HG02642 (cell line): ENCODE measurements around the gene PET100.

Source experiments
- ATAC-seq: cut with Tn5 transposase; IDR thresholded peaks from one replicate; pipeline ENCODE4 v1.9.1; 2021; ENCODE audit warnings: mild to moderate bottlenecking; ENCODE audit not compliant: unreplicated experiment, poor library complexity

Gene PET100

DNA sequence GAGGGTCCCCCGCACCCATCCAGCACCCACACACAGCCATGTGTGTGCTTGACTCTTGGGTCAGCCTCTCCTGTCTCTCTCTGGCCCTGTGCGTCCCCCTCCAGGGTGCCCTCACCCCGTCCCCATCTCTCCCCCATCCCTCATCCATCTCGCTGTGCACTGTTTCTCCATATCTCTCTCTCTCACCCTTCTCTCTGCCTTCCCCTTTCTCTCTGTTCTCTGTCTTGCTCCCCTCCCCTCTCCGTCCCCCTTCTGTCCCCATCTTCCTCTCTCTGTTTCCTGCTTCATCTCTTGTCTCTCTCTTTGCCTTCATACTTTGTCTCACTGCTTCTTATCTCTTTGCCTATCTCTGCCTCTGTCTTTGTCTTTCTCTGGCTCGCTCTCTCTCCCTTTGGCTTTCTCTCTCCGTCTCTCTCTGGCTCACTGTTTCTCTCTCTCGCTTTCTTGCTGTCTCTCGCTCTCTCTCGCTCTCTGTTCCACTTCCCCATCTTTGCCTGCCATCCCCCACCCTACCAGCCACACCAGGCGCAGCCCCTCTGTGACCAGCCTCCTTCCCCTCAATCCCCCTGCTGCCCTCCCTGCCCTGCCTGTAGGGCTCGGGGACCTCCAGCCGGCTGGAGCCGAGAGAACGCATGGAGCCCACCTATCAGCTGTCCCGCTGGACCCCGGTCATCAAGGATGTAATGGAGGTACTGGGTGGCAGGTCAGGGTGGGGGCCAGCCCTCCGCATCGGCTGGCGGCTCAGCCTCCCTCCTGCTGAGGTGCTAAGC is 16.2 kb downstream of the PET100 start:
- ATAC-seq, result no peak

DNA sequence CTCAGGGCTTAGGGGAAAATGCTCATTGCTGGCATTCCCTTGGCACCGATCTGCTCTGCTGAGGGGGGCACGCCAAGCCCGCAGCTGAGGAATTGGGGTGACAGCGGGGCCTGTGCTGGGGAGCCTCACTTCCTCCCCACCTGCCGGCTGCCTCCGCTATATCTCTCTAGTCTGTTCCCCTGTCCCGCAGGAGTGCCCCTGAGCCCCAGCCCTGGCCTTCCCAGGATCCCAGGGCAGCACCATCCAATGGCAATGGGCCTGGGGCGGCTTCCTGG is 16.8 kb downstream of the PET100 start:
- no peak for ATAC-seq

DNA sequence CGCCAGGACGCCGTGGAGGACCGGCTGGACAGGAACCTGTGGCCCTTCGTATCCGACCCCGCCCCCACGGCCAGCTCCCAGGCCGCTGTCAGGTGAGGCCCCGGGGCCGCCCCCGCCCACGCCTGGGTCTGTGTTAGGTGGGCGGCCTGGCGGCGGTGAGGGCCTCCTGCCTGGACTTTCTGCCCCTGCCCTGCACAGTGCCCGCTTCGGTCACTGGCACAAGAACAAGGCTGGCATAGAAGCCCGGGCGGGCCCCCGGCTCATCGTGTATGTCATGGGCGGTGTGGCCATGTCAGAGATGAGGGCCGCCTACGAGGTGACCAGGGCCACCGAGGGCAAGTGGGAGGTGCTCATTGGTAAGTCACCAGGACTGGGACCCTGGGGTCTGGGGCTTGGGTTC is 17.6 kb downstream of the PET100 start:
- ATAC-seq, result no peak

DNA sequence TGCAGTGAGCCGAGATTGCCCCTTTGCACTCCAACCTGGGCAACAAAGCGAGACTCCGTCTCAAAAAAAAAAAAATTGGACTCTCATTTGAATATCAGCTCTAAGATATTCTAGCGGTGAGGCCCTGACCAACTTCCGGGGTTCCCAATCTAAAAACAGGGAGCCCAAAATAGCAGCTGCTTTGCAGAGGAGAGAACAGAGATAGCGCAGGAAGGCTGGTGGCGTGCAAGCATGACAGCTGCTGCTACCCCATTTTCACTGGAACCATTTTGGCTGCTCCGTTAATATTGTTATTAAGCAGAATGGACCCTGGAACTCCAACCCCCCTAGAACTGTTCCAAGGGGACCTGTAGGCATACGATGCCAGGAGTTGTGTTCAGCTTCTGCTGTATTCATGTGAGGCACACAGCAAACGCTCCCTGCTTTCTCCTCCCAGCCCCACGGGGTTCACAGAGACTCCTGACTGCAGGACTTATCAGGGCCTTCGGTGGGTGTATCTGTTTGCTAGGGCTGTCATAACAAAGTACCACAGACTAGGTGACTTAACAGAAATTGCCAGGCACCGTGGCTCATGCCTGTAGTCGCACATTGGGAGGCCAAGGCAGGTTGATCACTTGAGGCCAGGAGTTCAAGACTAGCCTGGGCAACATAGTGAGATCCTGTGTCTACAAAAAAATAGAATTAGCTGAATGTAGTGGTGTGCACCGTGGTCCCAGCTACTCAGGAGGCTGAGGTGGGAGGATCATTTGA is 18.8 kb downstream of the PET100 start:
- ATAC-seq, result no peak

DNA sequence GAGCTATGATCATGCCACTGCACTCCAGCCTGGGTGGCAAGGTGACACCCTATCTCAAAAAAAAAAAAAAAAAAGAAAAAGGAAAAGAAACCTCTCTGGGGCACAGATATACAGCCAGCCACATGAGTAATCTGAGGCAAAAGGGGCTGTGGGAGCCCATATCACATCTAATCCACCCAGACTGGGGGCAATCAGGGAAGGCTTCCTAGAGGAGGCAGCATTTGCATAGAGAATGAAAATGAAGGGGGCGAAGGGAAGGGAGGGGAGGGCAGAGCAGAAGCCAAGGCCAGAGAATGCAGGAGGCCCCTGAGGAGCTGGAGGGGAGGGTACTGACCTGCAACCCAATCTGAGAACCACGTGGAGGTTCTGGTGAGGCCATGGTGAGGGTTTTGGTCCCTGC is 20.6 kb downstream of the PET100 start:
- ATAC-seq, result no peak

DNA sequence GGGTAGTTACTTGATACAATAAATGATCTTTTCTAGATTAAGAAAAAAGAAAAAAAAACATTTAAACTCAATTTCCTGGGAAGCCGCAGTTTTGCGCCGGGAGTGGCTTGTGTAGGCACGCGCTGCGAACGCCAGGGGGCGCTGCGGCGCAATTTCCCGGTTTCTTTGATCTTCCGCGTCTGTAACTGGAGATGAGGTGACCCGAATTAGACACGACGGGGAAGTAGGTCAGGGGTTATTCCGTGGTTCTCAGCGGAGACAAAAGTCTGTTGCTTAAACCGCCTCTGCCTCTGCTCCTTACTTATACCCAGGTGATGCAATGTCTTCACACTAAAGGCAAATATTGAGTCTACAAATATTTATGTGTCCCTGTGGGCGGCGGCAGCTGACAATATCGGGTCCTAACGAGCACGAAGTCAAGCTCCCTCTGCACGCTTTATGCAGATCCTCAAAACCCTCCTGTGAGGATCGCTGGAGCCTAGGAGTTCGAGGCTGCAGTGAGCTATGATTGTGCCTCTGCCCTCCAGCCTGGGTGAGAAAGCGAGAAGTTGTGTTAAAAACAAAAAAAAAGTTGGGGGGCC is 22.6 kb downstream of the PET100 start:
- peak; percentile 57 for ATAC-seq

DNA sequence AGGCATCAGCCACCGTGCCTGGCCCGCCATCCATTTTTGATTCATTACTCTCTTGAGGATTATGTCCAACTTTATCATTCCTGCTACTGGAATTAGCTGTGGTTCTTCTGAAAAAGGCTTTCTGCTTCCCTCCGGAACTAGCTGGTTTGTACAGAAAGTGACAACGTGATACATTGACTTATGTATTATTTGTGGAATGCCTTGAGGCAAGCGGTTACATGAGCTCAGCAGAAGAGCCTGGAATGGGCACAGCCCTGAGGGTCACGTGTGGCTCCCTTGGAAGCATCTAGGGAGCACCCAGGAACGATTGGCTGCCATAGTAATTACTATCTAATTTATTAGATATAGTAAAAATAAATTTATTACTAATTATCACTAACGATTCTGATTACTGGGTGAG is 24.8 kb downstream of the PET100 start:
- ATAC-seq, result no peak

DNA sequence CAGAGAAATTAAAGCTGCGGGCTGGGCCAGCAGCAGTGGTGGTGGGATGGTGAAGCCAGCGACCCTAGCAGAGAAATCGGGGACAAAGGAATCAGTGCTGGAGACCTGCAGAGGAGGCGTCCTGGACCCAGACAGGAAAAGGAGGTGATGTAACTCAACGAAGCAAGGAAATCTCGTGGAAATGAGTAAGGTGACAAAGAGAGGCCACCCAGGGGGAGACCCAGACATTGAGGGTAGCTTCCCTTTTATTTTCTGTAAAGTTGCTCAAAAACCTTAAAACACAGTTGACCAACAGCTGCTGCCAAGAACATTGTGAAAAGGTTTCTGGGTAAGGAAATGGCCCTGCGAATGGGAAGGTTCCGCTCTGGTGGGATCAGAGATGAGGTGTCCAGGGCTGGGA is 26.0 kb downstream of the PET100 start:
- no peak for ATAC-seq

DNA sequence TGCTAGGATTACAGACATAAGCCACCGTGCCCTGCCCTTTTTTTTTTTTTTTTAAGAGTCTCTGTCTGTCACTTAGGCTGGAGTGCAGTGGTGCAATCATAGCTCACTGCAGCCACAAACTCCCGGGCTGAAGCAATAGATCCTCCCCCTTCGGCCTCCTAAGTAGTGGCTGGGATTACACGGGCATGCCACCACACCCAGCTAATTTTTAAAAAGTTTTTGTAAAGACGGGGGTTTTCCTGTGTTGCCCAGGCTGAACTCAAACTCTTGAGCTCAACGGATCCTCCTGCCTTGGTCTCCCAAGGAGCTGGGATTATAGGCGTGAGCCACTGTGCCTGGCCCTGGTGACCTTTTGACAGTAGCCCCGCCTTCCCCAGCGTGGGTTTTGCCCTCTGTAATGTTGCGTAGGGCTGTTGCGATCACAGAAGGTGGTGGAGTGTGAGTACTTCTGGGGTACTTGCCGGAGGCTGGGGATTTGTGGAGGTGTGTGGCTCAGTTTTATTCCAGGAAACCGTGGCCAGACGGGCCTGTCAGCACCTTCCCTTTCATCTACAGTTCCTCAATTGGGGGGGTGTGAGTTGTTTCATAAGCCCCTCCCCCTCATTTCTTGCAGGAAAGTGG is 27.6 kb downstream of the PET100 start:
- ATAC-seq, result no peak

DNA sequence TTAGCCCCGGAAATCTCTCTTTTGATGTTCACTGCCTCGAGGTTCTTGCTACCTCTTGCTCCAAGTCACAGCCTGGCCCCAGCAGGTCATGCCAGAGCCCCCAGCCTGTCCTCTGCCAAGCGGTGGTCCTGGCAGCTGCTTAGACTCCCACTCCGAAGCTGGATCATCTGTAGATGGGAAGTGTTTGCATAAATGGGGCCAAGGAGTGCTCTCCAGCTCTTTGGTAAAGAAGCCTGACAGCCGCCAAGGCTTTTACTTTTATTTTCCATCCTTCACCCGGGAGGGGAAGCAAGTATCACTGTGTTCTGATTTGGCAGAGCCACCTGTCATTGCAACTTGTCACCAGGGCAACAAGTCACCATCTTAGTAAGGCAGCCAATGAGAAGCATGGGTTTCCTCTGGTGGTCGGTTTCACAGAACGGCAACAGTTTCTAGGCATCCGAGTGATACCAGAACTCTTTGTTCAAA is 28.7 kb downstream of the PET100 start:
- peak; percentile 74 for ATAC-seq

DNA sequence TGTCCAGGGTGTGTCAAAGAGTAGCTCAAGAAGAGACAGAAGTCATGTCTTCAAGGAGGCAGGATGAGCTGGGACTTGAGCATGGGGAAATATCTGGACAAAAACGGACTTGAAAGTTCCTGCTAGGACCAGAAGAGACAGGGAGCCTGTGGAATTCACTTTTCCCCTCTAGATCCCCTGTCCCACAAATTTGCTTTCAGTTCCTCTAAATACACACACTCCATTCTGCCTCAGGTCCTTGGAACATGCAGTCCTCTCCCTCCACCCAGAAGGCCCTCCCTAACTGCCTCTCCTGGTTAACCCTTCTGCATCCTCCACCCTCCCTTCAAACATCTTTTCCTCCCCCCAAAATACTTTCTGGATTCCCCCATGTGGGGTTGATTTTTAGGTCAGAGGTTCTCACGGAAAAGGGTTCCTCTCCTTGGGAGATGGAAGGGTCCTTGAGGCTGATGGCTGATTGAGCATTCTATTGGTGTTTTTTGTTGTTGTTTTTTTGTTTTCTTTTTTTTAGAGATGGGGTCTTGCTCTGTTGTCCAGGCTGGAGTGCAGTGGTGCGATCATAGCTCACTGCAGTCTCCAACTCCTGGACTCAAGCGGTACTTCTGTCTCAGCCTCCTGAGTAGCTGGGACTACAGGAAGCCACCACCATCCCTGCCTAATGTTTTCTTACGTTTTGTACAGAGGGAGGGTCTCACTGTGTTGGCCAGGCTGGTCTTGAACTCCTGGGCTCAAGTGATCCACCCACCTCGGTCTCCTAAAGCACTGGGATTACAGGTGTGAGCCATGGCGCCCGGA is 32.3 kb downstream of the PET100 start:
- ATAC-seq, result no peak

DNA sequence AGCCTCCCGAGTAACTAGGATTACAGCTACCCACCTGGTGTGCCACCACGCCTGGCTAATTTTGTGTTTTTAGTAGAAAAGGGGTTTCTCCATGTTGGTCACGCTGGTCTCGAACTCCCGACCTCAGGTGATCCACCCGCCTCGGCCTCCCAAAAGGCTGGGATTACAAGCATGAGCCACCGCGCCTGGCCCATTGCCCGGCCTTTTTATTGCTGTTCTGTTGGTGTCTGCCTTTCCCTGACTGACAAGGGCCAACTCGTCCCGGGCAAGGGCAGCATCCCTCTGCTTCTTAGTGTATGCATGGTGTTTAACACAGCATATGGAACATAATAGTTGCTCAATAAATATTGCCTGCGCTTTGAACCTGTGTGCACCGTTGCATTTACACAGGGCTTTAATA is 33.1 kb downstream of the PET100 start:
- ATAC-seq, result no peak

DNA sequence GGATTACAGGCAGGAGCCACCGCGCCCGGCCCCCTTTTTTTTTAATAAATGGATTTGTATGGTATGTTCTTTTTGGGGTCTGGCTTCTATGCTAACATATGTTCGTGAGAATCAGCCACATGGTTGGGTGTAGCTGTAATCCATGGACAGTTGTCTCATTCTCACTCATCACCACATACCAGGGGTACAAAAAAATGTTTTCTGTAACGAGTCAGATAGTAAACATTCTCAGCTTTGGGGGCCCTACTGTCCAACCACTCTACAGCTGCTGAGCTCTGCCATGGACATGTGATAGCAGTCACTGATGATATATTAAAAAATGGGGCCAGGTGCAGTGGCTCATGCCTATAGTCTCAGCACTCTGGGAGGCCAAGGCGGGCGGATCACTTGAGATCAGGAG is 34.1 kb downstream of the PET100 start:
- ATAC-seq, result no peak

DNA sequence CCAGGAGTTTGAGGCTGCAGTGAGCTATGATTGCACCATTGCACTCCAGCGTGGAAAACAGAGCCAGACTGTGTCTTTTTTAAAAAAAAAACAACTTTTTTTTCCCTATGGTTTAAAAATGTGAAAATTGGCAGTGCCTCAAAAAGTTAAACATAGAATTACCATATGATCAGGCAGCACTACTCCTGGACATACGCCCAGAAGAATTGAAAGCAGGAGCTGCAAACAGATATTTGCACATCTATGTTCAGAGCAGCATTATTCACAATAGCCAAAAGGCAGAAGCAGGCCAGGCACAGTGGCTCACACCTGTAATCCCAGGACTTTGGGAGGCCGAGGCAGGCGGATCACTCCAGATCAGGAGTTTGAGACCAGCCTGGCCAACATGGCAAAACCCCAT is 35.5 kb downstream of the PET100 start:
- no peak for ATAC-seq

DNA sequence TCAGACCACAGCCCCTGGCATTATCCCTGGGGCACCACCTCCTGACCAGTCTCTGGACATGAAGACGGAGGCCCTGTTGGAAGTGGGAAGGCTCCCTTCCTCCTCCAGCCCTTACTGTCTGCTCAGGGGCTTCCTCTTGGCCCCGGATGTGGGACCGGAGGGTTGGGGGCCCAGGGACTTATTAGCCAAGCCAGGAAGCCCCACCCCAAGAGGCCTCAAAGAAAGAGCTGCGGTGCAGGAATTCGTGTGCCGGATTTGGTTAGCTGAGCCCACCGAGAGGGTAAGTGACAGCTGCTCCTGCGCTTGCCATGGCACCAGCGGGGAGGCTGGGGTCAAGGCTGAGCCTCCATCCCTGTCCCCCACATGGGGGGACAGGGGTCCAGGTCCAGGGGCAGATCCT is 39.2 kb downstream of the PET100 start, which contains the start of gene RETN:
TSS of gene RETN (plus strand) at position 208 of the 400 bp plus-strand sequence. CDS start 278 bp downstream, outside the sequence.
- ATAC-seq, result no peak

DNA sequence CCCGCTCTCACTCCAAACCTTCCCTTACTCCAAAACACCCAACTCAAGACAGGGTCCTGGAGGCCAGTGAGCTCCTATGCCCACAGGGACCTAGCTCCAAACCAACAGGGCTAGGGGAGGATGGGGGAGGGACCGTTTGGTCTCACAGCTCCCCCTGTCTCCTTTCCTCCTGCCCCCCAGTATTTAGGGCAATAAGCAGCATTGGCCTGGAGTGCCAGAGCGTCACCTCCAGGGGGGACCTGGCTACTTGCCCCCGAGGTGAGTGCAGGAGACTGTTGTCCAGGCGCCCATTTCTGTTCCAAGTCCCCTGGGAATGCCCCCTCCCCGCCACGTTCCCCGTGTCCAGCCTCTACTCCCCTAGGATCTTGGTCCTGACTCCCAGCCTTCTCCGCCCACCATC is 40.0 kb downstream of the PET100 start:
- ATAC-seq, result no peak

DNA sequence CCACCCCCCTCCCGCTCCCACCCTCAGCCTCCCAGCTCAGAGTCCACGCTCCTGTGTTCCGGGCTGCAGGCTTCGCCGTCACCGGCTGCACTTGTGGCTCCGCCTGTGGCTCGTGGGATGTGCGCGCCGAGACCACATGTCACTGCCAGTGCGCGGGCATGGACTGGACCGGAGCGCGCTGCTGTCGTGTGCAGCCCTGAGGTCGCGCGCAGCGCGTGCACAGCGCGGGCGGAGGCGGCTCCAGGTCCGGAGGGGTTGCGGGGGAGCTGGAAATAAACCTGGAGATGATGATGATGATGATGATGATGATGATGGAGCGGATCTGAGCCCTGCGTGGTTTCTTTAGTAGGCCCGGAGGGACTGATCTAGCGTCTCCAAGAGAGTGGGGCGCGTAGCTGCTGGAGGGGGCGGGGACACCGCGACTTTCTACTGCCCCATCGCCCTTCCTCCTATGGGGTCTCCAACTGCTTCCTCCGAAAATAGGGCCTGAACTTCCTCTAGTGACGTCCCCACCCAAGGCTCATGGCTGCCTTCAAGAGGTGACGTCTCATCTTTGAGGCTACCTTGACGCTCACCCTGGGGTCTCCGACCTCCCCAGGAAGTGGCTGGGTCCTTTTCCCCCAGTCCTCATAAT is 40.7 kb downstream of the PET100 start:
- no peak for ATAC-seq

DNA sequence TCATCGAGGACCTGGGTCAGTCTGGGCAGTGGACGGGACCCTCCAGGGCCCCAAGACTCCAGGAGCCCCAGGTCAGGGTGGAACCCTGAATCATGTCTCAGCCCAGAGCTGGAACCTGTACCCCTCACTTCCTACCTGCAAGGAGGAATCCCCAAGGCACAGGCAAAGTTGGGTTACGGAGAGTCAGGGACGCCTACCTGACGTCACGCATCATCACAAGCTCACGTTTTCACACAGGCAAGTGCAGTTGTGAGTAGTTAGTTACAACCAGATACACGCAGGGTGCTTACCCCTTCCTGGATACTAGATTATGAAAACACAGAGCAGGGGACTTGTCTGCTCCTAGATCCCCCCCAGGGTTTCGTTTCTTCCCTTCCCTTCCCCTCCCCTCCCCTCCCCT is 41.2 kb downstream of the PET100 start:
- ATAC-seq, result no peak

DNA sequence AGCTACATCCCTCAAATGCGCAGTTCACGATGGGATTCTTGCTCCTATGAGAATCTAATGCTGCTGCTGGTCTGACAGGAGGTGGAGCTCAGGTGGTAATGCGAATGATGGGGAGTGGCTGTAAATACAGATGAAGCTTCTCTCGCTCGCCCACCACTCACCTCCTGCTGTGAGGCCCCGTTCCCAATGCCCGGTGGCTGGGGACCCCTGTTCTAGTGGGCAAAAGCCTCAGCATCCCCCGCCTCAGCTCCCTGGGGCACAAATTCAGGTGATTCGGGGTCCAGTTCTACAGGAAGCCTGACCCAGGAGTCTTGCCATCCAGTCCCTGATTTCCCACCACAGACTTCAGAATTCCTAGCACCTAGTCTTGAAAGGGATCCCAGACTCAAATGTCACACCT is 42.9 kb downstream of the PET100 start:
- no peak for ATAC-seq
